ENCODE measurements around the gene MEF2C. TPM values are rescaled to one million over a fixed set of nuclear protein-coding genes. Genes with fewer than 3 reads are reported as not detected.

Gene MEF2C
- polyA plus RNA-seq, 1 donor from 2014 or later = 30.2 TPM

DNA sequence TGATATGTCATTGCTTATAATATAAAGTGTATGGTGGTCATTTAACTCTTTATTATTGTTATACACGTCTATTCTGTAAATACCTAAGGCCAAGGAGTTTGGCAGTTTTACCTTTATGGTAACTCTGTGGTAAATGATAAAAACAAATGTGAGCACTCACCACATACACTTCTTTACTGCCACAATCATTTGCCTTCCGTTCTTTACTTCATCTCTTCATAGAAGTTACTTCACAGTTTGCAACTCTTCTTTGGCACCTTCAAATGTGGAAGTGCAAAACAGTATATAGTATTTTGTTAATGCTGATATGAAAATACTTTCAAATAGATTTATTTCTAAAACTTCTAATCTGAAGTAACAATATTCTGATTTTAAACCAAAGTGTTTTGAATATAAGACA, 4.4 kb upstream of the MEF2C start:
- Histone ChIP-seq H3K4me2 (ENCODE audit: low read length) (no peak overlapping the region), H3K9me2 (ENCODE audit: insufficient read depth, low read length) (no peaks in the 10 kb centered on the region), H3K9ac (ENCODE audit: low read length) (no peak overlapping the region), H3K27ac (ENCODE audit: low read length) (no peak overlapping the region), H3F3A (ENCODE audit: insufficient read depth, low read length, poor library complexity, severe bottlenecking) (no peaks in the 10 kb centered on the region), H3K4me3 (ENCODE audit: low read length) (no peak overlapping the region), H4K20me1 (ENCODE audit: insufficient read depth) (no peaks in the 10 kb centered on the region), H3K9me3 (ENCODE audit: low read length) (no peaks in the 10 kb centered on the region), H3K27me3 (ENCODE audit: insufficient read depth, low read depth, low read length) (peaks cover 63% of the 10 kb centered on the region), H3K36me3 (ENCODE audit: insufficient read depth, low read length) (no peaks in the 10 kb centered on the region), H3K79me2 (replicated peaks; ENCODE audit: insufficient read depth, low read length) (no peaks in the 10 kb centered on the region), H2AFZ (ENCODE audit: low read depth, low read length) (no peak overlapping the region)
- TF ChIP-seq TAF1 (IDR thresholded peaks at IDR 0.05; ENCODE audit: low read depth) (no peak), EP300 (conservative IDR thresholded peaks at IDR 0.05; ENCODE audit: poor library complexity, severe bottlenecking) (no peak), EZH2 (IDR thresholded peaks at IDR 0.05; ENCODE audit: borderline replicate concordance, insufficient read depth, low read length, poor library complexity, severe bottlenecking) (no peak), REST (IDR thresholded peaks at IDR 0.05; ENCODE audit: borderline replicate concordance) (no peak), SMC3 (conservative IDR thresholded peaks at IDR 0.05; ENCODE audit: poor library complexity) (no peak), MXI1 (conservative IDR thresholded peaks at IDR 0.05; ENCODE audit: poor library complexity, severe bottlenecking) (no peak), POLR2AphosphoS5 (IDR thresholded peaks at IDR 0.05) (no peak), RAD21 (conservative IDR thresholded peaks at IDR 0.05) (no peak)
- TF ChIP-seq, protein P1, sequence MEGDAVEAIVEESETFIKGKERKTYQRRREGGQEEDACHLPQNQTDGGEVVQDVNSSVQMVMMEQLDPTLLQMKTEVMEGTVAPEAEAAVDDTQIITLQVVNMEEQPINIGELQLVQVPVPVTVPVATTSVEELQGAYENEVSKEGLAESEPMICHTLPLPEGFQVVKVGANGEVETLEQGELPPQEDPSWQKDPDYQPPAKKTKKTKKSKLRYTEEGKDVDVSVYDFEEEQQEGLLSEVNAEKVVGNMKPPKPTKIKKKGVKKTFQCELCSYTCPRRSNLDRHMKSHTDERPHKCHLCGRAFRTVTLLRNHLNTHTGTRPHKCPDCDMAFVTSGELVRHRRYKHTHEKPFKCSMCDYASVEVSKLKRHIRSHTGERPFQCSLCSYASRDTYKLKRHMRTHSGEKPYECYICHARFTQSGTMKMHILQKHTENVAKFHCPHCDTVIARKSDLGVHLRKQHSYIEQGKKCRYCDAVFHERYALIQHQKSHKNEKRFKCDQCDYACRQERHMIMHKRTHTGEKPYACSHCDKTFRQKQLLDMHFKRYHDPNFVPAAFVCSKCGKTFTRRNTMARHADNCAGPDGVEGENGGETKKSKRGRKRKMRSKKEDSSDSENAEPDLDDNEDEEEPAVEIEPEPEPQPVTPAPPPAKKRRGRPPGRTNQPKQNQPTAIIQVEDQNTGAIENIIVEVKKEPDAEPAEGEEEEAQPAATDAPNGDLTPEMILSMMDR (IDR thresholded peaks at IDR 0.05; ENCODE audit: poor library complexity, severe bottlenecking) = no peak

GRCh38 chr5:88886746-88887341, 3.9 kb upstream of the MEF2C start:
- Histone ChIP-seq H3K4me2 (ENCODE audit: low read length) (no peak overlapping the region), H3K27ac (ENCODE audit: low read length) (no peak overlapping the region), H3K9me2 (ENCODE audit: insufficient read depth, low read length) (no peaks in the 10 kb centered on the region), H3K9ac (ENCODE audit: low read length) (no peak overlapping the region), H4K20me1 (ENCODE audit: insufficient read depth) (no peaks in the 10 kb centered on the region), H3K4me3 (ENCODE audit: low read length) (no peak overlapping the region), H2AFZ (ENCODE audit: low read depth, low read length) (no peak overlapping the region), H3K79me2 (replicated peaks; ENCODE audit: insufficient read depth, low read length) (no peaks in the 10 kb centered on the region), H3K36me3 (ENCODE audit: insufficient read depth, low read length) (no peaks in the 10 kb centered on the region), H3K27me3 (ENCODE audit: insufficient read depth, low read depth, low read length) (peaks cover 63% of the 10 kb centered on the region), H3F3A (ENCODE audit: insufficient read depth, low read length, poor library complexity, severe bottlenecking) (no peaks in the 10 kb centered on the region), H3K9me3 (ENCODE audit: low read length) (no peaks in the 10 kb centered on the region)
- no peak for TF ChIP-seq SMC3 (conservative IDR thresholded peaks at IDR 0.05; ENCODE audit: poor library complexity)
- TF ChIP-seq REST (IDR thresholded peaks at IDR 0.05; ENCODE audit: borderline replicate concordance) = no peak
- no peak for TF ChIP-seq EP300 (conservative IDR thresholded peaks at IDR 0.05; ENCODE audit: poor library complexity, severe bottlenecking)
- TF ChIP-seq MXI1 (conservative IDR thresholded peaks at IDR 0.05; ENCODE audit: poor library complexity, severe bottlenecking) = no peak
- TF ChIP-seq, protein P1 (IDR thresholded peaks at IDR 0.05; ENCODE audit: poor library complexity, severe bottlenecking) = no peak
- no peak for TF ChIP-seq TAF1 (IDR thresholded peaks at IDR 0.05; ENCODE audit: low read depth)
- TF ChIP-seq EZH2 (IDR thresholded peaks at IDR 0.05; ENCODE audit: borderline replicate concordance, insufficient read depth, low read length, poor library complexity, severe bottlenecking) = no peak
- no peak for TF ChIP-seq RAD21 (conservative IDR thresholded peaks at IDR 0.05)
- no peak for TF ChIP-seq POLR2AphosphoS5 (IDR thresholded peaks at IDR 0.05)
